K562 (cell line): ENCODE data around the gene IGFBPL1. TPM values are rescaled to one million over a fixed set of nuclear protein-coding genes. Genes with fewer than 3 reads are reported as not detected.

Source experiments
- ATAC-seq: fragments of 200-7000 bp; cut with Tn5 transposase; 3 replicates; pipeline ENCODE4 v1.9.1; 2020; ENCODE audit warnings: moderate library complexity
- BruUV-seq: library from RNA; stranded (reverse); fragments of 400-500 nt; replicated peaks from 2 replicates; lab custom pipeline; 2021; lab: Mats Ljungman, UMichigan
- CTCF ChIA-PET: fragments of 300-600 bp; formaldehyde crosslinking; extraction: SDS; loops from one replicate; lab custom pipeline; 2021; ENCODE audit warnings: low intra/inter-chr PET ratio; lab: Yijun Ruan, JAX
- POLR2A ChIA-PET: fragments of 300-600, 350-650 bp; sonication (Branson Sonifier 250); formaldehyde crosslinking; extraction: SDS; loops from one replicate; lab custom pipeline; 2021; ENCODE audit warnings: antibody characterized with exemption, inconsistent platforms; lab: Yijun Ruan, JAX
- DNase-seq, 4 experiments: peaks; one replicate each; pipeline versions ENCODE4 v3.0.0 to v3.0.0-alpha.2; 2011 to 2018; ENCODE audit warnings: low spot score in 3 of 4, mixed read lengths in 3 of 4; ENCODE audit errors: extremely low read depth in 1 of 4
- FAIRE-seq: peaks from 2 replicates; lab custom pipeline; 2011; peaks lifted over from hg19 to GRCh38; lab: Jason Lieb, UNC
- H2AFZ ChIP-seq: 2 replicates; pipeline ENCODE4 v1.6.0; 2011; ENCODE audit warnings: low read depth, low read length, control low read depth, inconsistent platforms
- H3K27ac ChIP-seq: fragments of 200-600 bp; 3 replicates; pipeline ENCODE4 v1.8.0; 2011; ENCODE audit warnings: low read depth, mild to moderate bottlenecking, control low read depth, inconsistent platforms, low read length, moderate library complexity, mixed read lengths; ENCODE audit errors: extremely low read depth
- H3K27me3 ChIP-seq, 2 experiments: fragments of 300-600 bp in 1 of 2; 2 replicates in 1 of 2; 3 replicates in 1 of 2; pipeline versions ENCODE4 v1.6.0 to v1.8.0; 2011; ENCODE audit warnings: inconsistent platforms in 2 of 2, low read length in 2 of 2, mild to moderate bottlenecking in 1 of 2, mixed read lengths in 1 of 2, moderate library complexity in 1 of 2; ENCODE audit not compliant: control insufficient read depth in 2 of 2, insufficient read depth in 2 of 2
- H3K36me3 ChIP-seq: fragments of 300-600 bp; 3 replicates; pipeline ENCODE4 v1.8.0; 2011; ENCODE audit warnings: mild to moderate bottlenecking, low read length, inconsistent platforms; ENCODE audit not compliant: control insufficient read depth, insufficient read depth
- H3K4me1 ChIP-seq, 2 experiments: fragments of 200-600 bp in 1 of 2; replicated peaks in 1 of 2; 2 replicates in 1 of 2; 3 replicates in 1 of 2; pipeline versions ENCODE4 v1.5.1 to v1.8.0; 2011; ENCODE audit warnings: inconsistent platforms in 2 of 2, low read length in 2 of 2, mild to moderate bottlenecking in 1 of 2, mixed read lengths in 1 of 2, moderate library complexity in 1 of 2; ENCODE audit not compliant: control insufficient read depth in 2 of 2, insufficient read depth in 2 of 2
- H3K4me2 ChIP-seq: 2 replicates; pipeline ENCODE4 v1.6.1; 2011; ENCODE audit warnings: low read length, control low read depth, inconsistent platforms, mixed read lengths; ENCODE audit not compliant: insufficient read depth
- H3K4me3 ChIP-seq: fragments of 200-600 bp; sonication (generic), shearing (Covaris generic); 2 replicates; pipeline ENCODE4 v1.5.1; 2016; ENCODE audit warnings: control low read depth, inconsistent platforms
- H3K79me2 ChIP-seq: fragments of 200-600 bp; 3 replicates; pipeline ENCODE4 v1.8.0; 2011; ENCODE audit warnings: low read length, inconsistent platforms; ENCODE audit not compliant: control insufficient read depth, insufficient read depth
- H3K9ac ChIP-seq, 2 experiments: 2 replicates each; pipeline versions ENCODE4 v1.6.0 to v1.6.1; 2011; ENCODE audit warnings: low read depth in 2 of 2, low read length in 2 of 2, control low read depth in 1 of 2, inconsistent platforms in 1 of 2, mild to moderate bottlenecking in 1 of 2, mixed read lengths in 1 of 2; ENCODE audit not compliant: insufficient read depth in 1 of 2
- H3K9me1 ChIP-seq: one replicate; pipeline ENCODE4 v1.6.0; 2011; ENCODE audit warnings: inconsistent platforms, mild to moderate bottlenecking, low read length, moderate library complexity; ENCODE audit not compliant: control insufficient read depth, insufficient read depth
- H3K9me3 ChIP-seq: replicated peaks from 2 replicates; pipeline ENCODE4 v1.5.1; 2011; ENCODE audit warnings: low read depth, low read length, inconsistent platforms; ENCODE audit not compliant: control insufficient read depth, insufficient read depth
- H4K20me1 ChIP-seq: replicated peaks from 2 replicates; pipeline ENCODE4 v1.6.1; 2011; ENCODE audit warnings: low read length, inconsistent platforms, mixed read lengths; ENCODE audit not compliant: control insufficient read depth, insufficient read depth
- AFF4 ChIP-seq: sonication (generic); formaldehyde crosslinking; IDR thresholded peaks from 2 replicates; pipeline ENCODE4 v1.8.0; 2023; ENCODE audit warnings: mild to moderate bottlenecking, missing genetic modification reagents
- ELK3 ChIP-seq: fragments of 450-650 bp; formaldehyde crosslinking; IDR thresholded peaks from 2 replicates; pipeline ENCODE4 v1.4.0; 2020; ENCODE audit warnings: mild to moderate bottlenecking
- FOXP1 ChIP-seq: sonication (generic); formaldehyde crosslinking; IDR thresholded peaks from 2 replicates; pipeline ENCODE4 v1.8.0; 2022; ENCODE audit warnings: mild to moderate bottlenecking, missing genetic modification reagents
- HBP1 ChIP-seq: fragments of 450-650 bp; formaldehyde crosslinking; IDR thresholded peaks from 2 replicates; pipeline ENCODE4 v1.4.0; 2022; ENCODE audit warnings: missing genetic modification characterization
- NCOA4 ChIP-seq: fragments of 450-650 bp; IDR thresholded peaks from 2 replicates; pipeline ENCODE4 v1.6.1; 2018; ENCODE audit warnings: mild to moderate bottlenecking; ENCODE audit not compliant: partially characterized antibody
- PHTF2 ChIP-seq: fragments of 250-450 bp; sonication (Bioruptor Pico); IDR thresholded peaks from 2 replicates; pipeline ENCODE4 v1.5.0; 2021; ENCODE audit warnings: mild to moderate bottlenecking
- PTBP1 ChIP-seq: fragments of 200-400 bp; formaldehyde crosslinking; IDR thresholded peaks from 2 replicates; pipeline ENCODE4 v1.6.1; 2017; ENCODE audit warnings: low read depth, low read length
- RNF219 ChIP-seq: fragments of 250-450 bp; sonication (Bioruptor Pico); IDR thresholded peaks from 2 replicates; pipeline ENCODE4 v1.5.0; 2022; ENCODE audit warnings: mild to moderate bottlenecking
- SRF ChIP-seq, 2 experiments: fragments of 250-450, 450-650 bp in 1 of 2; sonication (Bioruptor Pico) in 1 of 2; sonication (generic) in 1 of 2; formaldehyde crosslinking; IDR thresholded peaks; 2 replicates each; pipeline versions ENCODE4 v1.5.0 to v1.5.1; 2020 to 2022; ENCODE audit warnings: mild to moderate bottlenecking in 1 of 2, missing genetic modification reagents in 1 of 2
- ZBTB1 ChIP-seq: sonication (generic); formaldehyde crosslinking; IDR thresholded peaks from 2 replicates; pipeline ENCODE4 v1.8.1; 2023; ENCODE audit warnings: missing genetic modification reagents, low read depth, mild to moderate bottlenecking, borderline replicate concordance
- ZNF277 ChIP-seq: fragments of 250-450 bp; sonication (Bioruptor Pico); IDR thresholded peaks from 2 replicates; pipeline ENCODE4 v1.8.0; 2022; ENCODE audit warnings: inconsistent platforms, mild to moderate bottlenecking, moderate library complexity, borderline replicate concordance
- ZNF444 ChIP-seq: fragments of 250-450 bp; sonication (Bioruptor Pico); IDR thresholded peaks from 2 replicates; pipeline ENCODE4 v1.4.0; 2020; ENCODE audit warnings: mild to moderate bottlenecking, moderate library complexity
- ZSCAN29 ChIP-seq: fragments of 450-650 bp; IDR thresholded peaks from 2 replicates; pipeline ENCODE4 v1.6.1; 2017
- WGBS: fragments of 100-300 bp; shearing (Covaris generic); methylation state at CpG from one replicate; pipeline ENCODE4 v1.1.6; 2016; ENCODE audit warnings: low coverage, mixed read lengths; ENCODE audit not compliant: insufficient coverage; ENCODE audit errors: missing lambda C conversion rate; 5-methylcytosine and 5-hydroxymethylcytosine counted together
- in situ Hi-C: fragments of 300-500 bp; cut with MboI; formaldehyde crosslinking; loops from 4 replicates; pipeline ENCODE4 v1.15.0; 2018; ENCODE audit warnings: inconsistent platforms, mixed read lengths
- intact Hi-C: fragments of 100-400 bp; cut with micrococcal nuclease; formaldehyde crosslinking; loops from 2 replicates; pipeline ENCODE4 v1.14.2; 2022
- polyA plus RNA-seq, 8 experiments: library from polyadenylated mRNA; depleted of rRNA in 4 of 8; stranded (reverse) in 5 of 8; unstranded in 3 of 8; fragments of >200 nt; fragmentation: Nextera tagmentation in 2 of 8; fragmentation: Illumina TruSeq in 1 of 8; extraction: Ambion mirVana in 2 of 8; extraction: Trizol in 1 of 8; gene quantifications; 2 replicates each; pipeline versions ENCODE4 v1.2.1 to v1.2.3, GENCODE V29; 2011 to 2014; ENCODE audit warnings: inconsistent platforms in 1 of 8, missing spikeins in 1 of 8
- total RNA-seq, 7 experiments: library from RNA; depleted of rRNA in 6 of 7; stranded (reverse); fragments of >200 nt in 6 of 7; fragmentation: Illumina TruSeq in 2 of 7; extraction: Trizol in 2 of 7; gene quantifications; 2 replicates each; pipeline versions ENCODE4 v1.2.1 to v1.2.3, GENCODE V29; 2011 to 2021; ENCODE audit warnings: low replicate concordance in 1 of 7

Gene IGFBPL1
- total and polyA plus RNA-seq, 9 of the 15 experiments (the other 6 are each of a cell fraction or from before 2014, with no cell fraction given), result not detected

GRCh38 chr9:38408719-38409118 is 15.5 kb downstream of the IGFBPL1 start:
- BruUV-seq, result no TSS peak
- 0% methylated on average over 4 of the region's 4 CpGs for WGBS
- TF ChIP-seq NCOA4 (no peak), PTBP1 (no peak), ZBTB1 (no peak), AFF4 (no peak), HBP1 (CRISPR knock-in tag) (no peak), ELK3 (no peak), ZNF444 (CRISPR knock-in tag) (no peak), ZNF277 (CRISPR knock-in tag) (no peak), FOXP1 (CRISPR knock-in tag) (no peak), ZSCAN29 (no peak), PHTF2 (no peak), RNF219 (CRISPR knock-in tag) (no peak), SRF (CRISPR knock-in tag; IDR thresholded peaks at IDR 0.05) (no peak)

More at GRCh38 chr9:38408719-38409118, 15.5 kb downstream of the IGFBPL1 start:
- H3K27me3 ChIP-seq, result peaks cover 72 to 73% of the 10 kb centered on the region in 2 experiments
- no peak for DNase-seq
- ChIA-PET POLR2A (no interaction called here), CTCF (no interaction called here)
- H4K20me1 ChIP-seq, result 0 out of 2 replicates have a peak, but pooled peaks cover 13% of the 10 kb centered on the region
- H3K4me2 ChIP-seq, result no peak overlapping the region
- H3K9me3 ChIP-seq, result no peaks in the 10 kb centered on the region
- no peaks in the 10 kb centered on the region for H3K79me2 ChIP-seq
- H2AFZ ChIP-seq, result no peak overlapping the region
- H3K27ac ChIP-seq, result no peak overlapping the region
- H3K9me1 ChIP-seq, result no peaks in the 10 kb centered on the region
- intact Hi-C loops (loop anchor here (5.0 kb wide), 1 partner anchor 481 kb away; no protein-coding TSS in a partner anchor), in situ Hi-C loops (no loop called here)
- no peak for ATAC-seq
- no peaks in the 10 kb centered on the region for H3K4me1 ChIP-seq
- FAIRE-seq, result no peak
- no peak overlapping the region for H3K4me3 ChIP-seq
- no peak overlapping the region for H3K9ac ChIP-seq
- no peaks in the 10 kb centered on the region for H3K36me3 ChIP-seq
